Activated CD8-positive, alpha-beta memory T cell treated with anti-CD3 and anti-CD28 coated beads, Interleukin-2, amount 50 U/mL, for 1 hour (primary cell): ENCODE measurements around the gene LGR6.

Experiments used
- DNase-seq: peaks from one replicate; pipeline ENCODE4 v3.0.0-alpha.2; 2020; ENCODE audit errors: extremely low read depth

LGR6 gene

DNA sequence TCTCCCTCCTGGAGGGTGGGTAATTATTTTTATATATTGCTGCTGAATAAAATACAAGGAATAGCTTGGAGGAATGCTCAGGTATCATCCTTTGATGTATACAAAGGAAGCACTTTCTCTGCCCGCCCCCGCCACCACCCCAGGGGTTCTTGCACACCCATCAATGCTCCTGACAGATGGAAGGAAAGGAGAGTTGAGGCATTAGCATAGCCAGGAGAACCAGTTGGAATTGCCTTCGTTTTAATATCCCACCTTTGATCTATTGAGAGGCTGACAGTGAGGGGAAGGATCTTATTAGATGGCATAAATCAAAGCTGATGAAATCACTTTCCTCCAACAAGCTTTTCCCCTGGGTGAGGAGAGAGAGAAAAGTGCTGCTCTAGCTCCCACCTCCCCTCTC is 71.1 kb downstream of the LGR6 start:
- DNase-seq: no peak

DNA sequence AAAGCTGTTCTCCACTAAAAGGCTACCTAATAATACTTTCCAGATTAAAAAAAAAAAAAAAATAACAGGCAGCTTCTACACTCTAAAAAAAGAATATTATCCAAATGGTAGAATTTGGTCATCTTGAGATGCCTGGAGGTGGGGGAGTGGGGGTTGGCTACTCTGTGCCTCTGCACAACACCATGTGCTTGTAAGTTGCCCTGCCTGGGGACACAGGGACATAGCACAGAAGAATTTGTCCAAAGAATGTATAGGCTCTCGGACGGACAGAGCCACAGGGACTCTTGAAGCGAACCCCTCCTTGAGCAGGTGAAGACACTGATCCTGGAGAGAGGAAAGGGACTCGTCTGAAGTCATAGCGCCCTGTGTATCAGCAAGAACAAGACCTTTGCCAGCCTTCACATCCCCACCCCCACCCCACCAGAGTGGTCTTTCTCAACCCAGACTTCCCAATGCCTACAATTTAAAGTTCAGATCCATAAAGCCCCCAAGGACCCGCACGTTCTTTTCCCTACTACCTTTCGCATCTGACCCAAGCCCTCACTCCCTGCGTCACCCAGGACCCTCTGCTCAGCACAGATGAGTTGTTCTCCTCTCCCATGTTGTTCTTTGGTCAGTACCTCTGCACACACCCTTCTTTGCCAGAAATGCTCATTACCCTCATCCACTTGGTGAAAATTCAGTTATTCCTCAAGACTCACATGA is 72.6 kb downstream of the LGR6 start:
- no peak for DNase-seq

DNA sequence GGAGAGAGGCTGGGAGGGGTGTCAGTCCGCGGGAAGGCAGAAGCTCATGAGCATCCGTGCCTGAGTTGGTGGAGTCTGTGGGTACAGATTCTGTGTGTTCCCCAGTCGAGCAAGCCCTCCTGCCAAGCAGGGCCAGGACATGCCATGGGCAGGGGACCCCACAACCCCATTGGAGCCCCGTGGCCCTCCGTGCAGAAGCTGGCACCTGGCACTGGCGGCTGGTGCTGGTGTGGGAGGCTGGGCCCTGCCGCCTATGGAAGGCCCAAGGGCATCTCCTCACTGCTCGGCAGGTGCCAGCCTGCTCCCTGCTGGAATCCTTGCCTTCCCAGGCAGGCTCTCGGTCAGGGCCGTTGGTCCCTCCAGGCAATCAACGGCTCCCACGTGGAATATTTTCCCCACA is 74.4 kb downstream of the LGR6 start:
- DNase-seq: no peak

DNA sequence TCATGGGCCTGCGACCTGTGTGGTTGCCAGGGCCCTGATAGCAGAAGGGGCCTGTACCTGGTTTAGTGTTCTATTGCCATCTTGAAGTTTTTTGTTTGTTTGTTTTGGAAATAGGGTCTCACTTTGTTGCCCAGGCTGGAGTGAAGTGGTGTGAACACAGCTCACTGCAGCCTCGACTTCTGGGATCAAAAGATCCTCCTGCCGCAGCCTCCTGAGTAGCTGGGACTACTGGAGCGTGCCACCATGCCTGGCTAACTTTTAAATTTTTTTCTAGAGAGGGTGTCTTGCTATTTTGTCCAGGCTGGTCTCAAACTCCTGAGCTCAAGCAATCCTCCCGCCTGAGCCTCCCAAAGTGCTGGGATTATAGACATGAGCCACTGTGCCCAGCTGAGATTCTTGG is 75.2 kb downstream of the LGR6 start:
- DNase-seq: no peak

DNA sequence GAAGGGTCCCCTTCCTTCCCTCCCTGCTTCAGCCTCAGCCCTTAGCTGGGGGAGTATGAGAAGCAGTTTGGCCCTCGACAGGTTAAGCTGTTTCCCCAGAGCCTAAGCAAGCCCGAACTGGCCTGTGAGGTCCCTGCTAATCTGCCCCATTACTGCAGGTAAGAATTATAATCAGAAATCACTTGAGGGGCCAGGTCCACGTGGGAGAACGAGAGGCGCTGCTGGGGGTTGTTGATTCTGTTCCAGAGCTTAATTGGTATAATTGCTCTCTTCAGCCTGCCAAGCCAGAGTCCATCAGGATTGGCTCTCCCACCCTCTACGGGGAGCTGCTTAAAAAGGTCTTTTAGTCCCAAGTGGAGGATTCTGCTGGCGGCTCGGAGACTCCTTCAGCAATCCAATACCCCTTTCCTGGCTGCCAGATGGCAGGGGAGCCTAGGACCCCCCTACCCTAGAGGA is 77.3 kb downstream of the LGR6 start:
- no peak for DNase-seq

DNA sequence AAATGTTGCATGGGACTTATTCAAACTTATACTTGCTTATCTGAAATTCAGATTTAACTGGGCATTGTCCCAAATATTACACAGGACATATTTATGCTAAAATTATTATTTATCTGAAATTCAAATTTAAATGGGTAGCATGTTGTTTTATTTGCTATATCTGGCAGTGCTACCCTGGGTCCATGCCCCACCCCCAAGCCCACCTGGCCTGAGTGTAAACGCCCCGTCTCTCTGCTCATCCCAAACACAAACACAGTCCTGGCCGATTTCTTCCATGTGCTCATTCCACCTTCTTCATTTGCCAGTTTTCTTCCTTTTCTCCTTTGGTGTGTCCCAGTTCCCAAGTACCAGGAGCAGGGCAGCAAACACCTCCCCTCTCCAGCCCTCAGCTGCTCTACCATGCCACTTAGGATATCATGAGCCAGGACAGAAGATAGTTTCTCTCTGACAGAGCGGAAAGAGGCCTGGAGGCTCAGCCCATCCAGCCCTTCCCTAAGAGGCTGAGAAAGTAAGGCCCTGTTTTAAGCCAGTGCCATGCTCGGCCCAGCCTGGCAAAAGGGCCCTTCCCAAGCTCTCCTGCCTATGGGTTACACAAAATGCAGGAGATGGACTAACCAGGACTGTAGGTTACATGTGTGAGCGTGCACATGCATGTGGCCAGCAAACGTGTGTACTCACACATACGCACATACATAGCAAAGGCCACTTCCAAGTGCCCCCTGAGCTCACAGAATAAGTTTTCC is 78.7 kb downstream of the LGR6 start:
- DNase-seq: no peak

DNA sequence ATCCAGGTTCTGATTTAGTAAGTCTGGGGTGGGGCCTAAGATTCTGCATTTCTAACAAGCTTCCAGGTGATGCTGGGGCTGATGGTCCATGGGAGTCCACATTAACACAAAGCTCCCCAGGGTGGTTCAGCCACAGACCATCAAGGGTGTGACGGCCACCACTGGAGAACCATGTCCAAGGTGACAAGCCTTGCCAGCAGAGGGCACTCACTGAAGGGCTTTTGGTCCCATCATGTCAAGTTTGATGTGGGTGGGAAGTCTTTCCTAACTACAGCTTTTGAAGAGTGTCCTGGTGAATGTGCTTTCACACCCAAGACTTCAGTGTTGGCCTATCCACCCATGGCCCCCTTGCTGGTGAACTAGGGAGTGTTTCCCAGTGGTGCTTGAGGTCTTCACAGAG is 81.0 kb downstream of the LGR6 start:
- no peak for DNase-seq

DNA sequence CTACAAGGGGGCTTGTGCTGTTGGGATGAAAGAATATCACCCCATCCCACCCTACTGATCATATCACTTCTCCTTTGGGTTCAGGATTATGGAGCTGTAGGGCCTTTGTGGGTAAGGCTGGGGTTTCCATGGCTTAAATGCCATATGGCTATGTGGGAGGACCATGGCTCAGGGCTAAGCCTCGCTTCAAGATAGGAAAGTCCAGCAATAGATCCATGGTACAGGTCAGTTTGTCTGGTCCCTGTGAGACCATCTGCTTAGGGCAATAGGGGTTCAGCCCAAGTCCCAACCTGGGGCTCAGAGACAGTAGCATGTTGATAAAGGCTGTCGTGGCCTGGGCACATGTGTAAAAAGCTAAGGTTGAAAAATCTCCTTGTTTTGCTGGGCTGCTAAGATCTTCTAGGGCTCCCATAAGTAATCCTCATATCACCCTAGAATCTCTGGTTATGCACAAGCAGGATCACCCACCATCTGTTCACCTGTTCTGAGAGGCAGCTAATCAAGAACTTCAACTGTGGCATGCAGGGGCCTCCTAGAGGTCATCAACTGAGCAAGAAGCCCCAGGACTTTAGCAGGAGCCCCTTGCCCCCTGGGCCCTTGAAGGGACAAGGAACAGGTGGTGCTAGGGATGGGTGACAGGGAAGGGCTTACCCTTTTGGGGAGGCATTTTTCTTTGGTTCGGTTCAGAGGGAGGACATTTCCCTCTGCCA is 81.6 kb downstream of the LGR6 start:
- no peak for DNase-seq

DNA sequence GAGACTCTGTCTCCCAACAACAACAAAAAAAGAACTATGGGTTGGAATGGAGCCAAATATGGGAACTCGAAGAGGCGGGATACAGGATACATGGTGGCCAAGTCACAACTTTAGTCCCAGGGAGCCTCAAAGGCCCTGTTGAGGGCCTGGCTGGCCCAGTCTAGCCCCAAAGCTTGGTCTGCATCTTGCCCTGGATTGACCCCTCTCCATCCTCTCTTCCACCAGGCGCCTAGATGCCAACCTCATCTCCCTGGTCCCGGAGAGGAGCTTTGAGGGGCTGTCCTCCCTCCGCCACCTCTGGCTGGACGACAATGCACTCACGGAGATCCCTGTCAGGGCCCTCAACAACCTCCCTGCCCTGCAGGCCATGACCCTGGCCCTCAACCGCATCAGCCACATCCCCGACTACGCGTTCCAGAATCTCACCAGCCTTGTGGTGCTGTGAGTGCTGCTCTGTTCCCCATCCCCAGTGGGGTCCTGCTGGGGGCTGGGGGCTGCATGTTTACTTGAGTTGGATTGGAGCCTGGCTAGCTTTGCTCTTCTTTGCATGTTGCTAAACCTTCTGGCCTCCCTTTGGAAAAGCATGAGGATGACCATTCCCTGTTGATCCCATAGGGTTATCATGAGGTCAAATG is 82.6 kb downstream of the LGR6 start:
- DNase-seq: no peak

DNA sequence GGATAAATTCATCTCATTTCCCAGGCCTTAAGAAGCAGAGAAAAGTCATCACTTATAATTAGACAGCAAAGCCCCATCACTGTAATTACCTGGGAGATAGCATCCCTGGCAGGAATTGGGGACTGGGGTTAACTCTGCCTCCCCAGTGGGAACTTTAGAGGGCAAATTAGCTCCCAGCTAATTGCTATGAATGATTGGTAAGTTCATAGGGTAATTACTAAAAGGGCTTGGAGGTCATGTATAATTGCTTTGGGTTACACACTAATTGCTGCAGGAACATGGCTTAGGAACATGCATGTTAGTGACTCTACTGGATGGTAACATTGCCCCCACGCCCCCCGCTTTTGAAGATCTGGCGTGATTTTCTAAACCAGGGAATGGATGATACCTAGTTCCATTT is 83.3 kb downstream of the LGR6 start:
- no peak for DNase-seq

DNA sequence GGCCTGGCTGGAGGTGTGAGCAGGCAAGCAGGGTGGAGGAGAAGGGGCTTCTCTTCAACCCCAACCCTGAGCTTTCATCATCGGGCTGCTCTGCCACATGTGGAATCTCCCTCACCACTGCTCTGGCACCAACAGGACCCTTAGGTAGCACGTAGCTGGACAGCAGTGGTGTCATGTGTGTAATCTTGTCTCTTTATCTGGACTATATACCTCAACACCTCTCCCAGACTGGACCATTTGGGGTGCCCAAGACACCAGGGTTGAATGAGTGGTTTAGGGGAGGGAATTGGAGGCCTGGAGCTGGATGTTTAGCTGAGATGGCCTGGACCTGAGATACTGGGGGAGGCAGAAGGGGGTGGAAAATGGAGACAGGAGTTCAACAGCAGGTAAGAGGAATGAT is 85.2 kb downstream of the LGR6 start:
- DNase-seq: no peak

DNA sequence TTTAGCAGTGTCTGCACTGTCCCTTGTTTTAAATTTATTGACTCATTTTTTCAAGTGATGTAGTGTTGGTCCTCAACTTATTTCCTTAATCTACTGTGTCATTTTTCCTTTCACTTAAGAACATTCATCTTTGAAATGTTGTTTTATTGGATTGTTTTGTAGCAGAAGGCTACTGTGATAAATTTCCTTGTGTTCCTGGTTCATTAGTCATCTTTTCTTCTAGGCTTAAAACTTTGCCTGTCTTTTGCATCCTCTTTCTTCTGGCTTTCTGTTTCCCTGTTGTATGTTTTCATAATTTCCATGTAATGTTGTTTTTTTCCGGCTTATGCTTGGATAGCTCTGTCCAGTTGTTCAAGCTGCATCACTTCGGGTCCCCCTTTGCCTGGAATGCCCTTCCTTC is 86.2 kb downstream of the LGR6 start:
- no peak for DNase-seq

DNA sequence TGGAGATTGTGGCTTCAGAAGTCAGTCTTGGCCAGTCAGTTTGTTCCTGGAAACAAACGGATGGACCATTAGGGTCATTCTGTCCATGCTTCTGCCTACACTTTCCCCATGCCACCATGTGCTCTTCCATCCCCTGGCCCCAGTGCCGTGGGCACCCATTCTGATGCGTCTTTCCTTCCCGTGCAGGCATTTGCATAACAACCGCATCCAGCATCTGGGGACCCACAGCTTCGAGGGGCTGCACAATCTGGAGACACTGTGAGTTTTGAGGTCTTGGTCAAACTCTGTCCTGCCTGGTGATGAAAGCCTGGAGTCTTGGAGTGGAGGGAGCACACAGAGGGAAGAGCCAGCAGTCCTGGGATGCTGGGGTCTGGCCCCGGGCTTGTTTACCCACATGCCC is 87.0 kb downstream of the LGR6 start:
- no peak for DNase-seq

DNA sequence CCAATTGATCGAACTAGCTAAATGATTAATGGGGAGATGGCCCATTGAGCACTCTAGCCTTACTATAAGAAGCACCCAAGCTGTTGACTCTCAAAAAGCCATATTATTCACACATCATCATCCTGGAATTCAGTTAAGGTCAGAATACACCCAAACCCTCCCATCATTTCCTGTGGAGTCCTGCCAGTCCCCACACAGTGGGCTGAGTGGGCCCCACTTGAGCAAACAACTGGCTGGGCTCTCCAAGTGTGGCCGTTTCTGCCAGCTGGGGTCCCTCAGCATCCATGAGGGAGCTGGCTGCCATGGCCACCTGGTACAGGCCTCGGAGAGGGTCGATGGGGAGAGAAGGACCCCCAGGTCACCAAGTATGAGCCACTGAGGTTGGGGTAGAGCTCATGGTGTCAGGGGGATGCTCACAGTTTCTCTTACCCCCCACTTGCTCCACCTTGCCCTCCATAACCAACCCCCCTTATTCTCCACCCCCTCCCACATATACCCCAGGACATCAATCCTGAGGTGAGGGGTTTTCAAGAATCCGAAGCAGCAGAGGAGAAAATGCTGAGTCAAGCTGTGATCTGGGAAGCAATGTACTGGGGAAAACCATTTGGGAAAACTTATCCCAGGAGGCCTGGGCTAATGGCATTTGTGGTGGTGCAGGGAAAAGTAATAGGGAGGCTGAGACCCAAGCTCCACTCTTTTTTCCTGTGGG is 87.9 kb downstream of the LGR6 start:
- DNase-seq: no peak

DNA sequence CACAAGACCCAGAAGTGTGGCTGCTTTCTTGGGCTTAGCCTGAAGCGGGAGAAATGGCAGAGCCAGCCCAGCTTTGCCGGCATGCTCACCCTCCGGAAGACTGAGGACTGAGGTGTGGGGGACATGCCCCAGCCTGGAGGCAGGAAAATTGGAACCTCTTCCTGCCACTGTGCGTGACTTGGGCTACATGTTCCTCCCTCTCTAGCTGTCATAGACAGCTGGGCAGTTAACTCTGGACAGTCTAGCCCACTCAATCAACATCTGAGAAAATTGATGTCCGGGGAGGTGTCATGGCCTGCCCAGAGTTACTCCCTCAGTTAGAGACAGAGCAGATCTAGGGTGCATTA is 88.4 kb downstream of the LGR6 start:
- no peak for DNase-seq

DNA sequence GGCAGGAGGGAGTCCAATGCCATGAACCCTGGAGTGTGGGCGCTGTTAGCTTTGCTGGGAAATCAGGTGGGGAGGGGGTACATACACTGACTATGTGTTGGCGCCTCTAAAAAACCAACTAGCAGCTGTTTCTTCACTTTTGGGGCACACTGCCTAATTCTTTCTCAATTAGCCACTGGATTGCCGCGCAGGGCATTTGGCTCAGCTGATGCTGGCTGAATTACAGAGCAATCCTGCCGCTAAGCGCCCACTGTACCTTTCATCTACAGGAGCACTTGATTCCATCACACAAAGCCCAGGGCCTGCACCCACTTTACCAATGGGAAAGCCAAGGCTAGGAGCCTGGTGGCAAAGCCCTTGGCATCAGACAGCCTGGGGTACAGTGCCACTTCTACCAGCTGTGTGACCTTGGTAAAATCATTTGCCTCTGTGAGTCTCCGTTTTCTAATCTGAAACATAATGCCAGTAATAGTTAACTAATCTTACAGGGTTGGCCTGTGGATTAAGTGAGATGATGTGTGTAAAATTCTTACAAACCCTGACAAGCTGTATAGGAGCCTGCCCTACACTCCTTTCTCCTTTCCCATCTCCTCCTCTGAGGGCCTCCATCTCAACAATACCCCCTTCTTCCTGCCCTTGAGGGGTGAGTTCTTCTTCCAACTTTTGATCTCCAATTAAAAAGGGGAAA is 89.1 kb downstream of the LGR6 start:
- no peak for DNase-seq

DNA sequence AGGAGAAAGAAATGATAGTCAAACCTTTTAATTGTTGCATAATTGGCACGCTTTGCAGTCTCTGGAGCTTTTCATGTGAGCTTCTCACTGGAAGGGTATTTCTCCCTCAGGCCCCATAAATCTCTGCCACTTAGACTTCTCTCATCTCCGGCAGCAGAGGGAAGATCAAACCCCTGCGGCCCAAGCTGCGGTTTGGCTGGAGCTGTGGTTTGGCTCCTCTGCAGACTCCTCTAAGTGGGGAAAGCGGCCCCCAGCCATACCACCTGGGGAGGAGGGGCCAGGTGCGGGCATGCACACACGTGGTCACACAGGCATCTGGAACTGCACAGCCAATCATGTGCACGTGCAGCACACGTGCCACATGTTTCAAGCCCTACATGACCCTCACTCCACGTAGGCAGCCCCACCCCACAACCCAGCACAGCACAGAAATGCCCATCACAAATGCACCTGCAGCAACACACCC is 89.8 kb downstream of the LGR6 start:
- DNase-seq: no peak

DNA sequence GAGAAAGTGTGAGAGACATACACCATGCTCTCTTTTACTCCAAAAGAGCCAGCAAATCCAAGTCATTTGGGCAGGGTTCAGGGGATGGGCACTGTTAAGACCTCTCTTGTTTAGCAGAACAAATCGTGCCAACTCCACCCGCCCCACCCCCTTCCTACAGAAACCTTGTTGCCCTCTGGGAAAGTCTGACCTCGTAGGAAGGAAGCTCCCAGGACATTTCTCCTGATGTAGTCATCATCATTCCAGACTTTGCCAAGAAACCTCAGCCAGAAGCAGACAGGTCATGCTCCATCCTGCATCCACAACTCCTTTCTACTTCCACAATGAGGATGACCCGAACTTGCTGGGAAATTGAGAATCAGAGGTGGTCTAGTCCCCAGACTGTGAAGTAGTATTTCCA is 90.4 kb downstream of the LGR6 start:
- no peak for DNase-seq

DNA sequence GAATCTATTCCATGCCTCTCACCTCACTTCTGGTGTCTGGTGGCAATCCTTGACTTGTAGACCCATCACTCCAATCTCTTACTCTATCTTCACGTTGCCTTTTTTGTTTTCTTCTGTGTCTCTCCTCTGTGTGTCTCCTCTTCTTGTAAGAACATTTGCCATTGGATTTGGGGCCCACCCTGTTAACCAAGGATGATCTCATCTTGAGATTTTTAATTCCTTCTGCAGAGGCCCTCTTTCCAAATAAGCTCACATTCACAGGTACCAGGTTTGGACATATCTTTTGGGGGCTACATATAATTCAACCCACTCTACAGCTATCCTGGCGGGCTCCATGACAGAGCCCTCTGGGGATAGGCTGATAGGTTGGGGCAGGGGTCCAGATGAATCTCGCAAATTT is 92.3 kb downstream of the LGR6 start:
- no peak for DNase-seq

DNA sequence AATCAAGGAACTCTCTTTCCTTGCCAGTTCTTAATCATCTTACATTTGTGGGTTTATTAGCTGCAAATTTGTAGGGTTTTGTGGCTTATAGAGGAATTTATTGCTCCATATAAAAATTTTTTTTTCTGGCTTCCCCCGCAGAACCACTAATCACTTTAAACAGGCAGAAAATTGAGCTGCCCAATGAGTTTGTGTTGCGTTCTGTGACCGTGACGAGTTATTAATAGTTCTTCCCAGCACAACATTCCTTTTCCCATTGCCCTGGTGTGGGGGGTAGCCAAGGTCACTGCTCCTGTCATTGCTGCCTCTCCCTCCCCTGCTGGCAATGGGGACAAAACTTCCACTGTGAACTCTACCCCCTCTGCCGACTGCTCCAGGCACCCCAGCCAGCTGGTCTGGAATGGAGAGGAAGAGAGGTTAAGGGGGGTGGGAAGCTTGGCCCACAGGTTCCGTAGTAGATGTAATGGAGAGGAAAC is 93.1 kb downstream of the LGR6 start:
- DNase-seq: no peak

DNA sequence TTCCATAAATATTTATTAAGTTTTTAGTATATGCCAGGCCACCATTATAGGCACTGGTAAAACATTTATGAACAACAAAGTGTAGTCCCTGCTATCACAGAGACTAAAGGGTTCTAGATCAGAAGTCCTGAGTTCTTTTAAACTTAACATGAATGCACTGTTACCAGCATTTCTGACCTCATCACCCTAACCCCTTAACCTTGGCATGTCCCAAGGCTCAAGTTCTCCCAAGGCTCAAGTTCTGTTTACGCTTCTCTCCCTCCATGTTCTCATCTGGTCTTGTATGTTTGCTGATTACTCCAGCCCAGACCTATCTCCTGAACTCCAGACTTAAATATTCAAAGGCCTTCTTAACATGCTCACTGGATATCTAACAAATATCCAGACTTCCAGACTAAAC is 93.6 kb downstream of the LGR6 start:
- no peak for DNase-seq
